Adipocyte (in vitro differentiated cells): Measurements from ENCODE around the gene MAP7.
A peak's percentile ranks its signal among the peaks of the same experiment; 100 is the strongest.

Source experiments
- DNase-seq: peaks from one replicate; pipeline ENCODE4 v3.0.0-alpha.2; 2015; ENCODE audit warnings: low read depth
- H3K27me3 ChIP-seq: replicated peaks from 2 replicates; pipeline ENCODE4 v1.7.0; 2013; ENCODE audit warnings: mild to moderate bottlenecking, low read length, moderate library complexity; ENCODE audit not compliant: control insufficient read depth, insufficient read depth
- H3K36me3 ChIP-seq: 2 replicates; pipeline ENCODE4 v1.7.0; 2013; ENCODE audit warnings: low read length, mild to moderate bottlenecking, moderate library complexity; ENCODE audit not compliant: control insufficient read depth, insufficient read depth, severe bottlenecking
- H3K4me1 ChIP-seq: 2 replicates; pipeline ENCODE4 v1.7.0; 2013; ENCODE audit warnings: mild to moderate bottlenecking, low read length, moderate library complexity; ENCODE audit not compliant: control insufficient read depth, insufficient read depth
- H3K4me3 ChIP-seq: 2 replicates; pipeline ENCODE4 v1.7.0; 2013; ENCODE audit warnings: mild to moderate bottlenecking, low read length, moderate library complexity
- H3K9ac ChIP-seq: 2 replicates; pipeline ENCODE4 v1.7.0; 2013; ENCODE audit warnings: mild to moderate bottlenecking, low read length, moderate library complexity
- H3K9me3 ChIP-seq: 2 replicates; pipeline ENCODE4 v1.7.0; 2013; ENCODE audit warnings: mild to moderate bottlenecking, low read length, moderate library complexity; ENCODE audit not compliant: control insufficient read depth

Gene MAP7

DNA sequence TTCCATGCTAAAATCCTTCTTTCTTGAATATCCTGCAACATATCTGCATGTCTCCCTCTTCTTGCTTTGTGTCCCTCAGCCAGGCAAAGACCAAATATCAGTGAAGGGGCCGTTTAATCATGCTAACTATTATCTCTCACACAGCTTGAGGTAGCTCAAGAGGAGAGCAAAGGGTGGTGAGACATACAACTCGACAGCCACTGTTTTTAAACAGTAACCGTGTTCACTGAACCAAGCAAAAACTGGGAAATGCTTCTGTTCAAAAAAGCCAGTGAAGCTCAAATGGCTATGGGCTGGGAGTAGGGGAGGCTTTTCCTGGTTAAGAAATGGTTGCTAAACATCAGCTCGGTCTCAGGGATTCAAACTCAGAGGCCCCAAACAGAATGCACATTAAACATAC, 83.4 kb downstream of the MAP7 start:
- H3K9ac ChIP-seq = no peak overlapping the region
- DNase-seq = no peak
- H3K4me3 ChIP-seq = no peak overlapping the region
- no peaks in the 10 kb centered on the region for H3K36me3 ChIP-seq
- H3K9me3 ChIP-seq = no peaks in the 10 kb centered on the region
- H3K4me1 ChIP-seq = peaks cover 7% of the 10 kb centered on the region
- H3K27me3 ChIP-seq = no peaks in the 10 kb centered on the region

DNA sequence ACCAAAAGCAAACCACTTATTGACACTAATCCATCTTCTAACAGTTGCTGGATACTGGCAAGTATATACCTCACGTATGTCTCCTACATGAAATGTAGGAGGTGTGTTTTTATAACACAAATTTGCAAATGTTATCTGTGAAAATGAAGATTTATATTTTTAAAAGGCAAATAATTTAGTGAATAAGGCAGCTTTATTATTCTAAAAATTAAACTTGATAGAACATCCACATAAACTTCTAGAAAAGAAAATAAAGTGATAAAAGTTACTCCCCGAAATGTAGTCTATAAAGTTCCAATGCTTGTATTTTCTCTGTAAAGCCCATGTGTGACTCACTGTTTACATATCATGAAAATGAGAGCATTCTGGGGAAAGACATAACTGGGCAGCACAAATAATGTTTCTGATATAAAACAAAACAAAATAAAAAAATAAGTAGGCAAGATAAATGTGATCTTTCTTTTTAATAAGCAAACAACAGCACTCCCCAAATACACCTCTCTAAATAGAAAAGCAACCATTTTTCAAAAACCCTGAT, 84.4 kb downstream of the MAP7 start:
- H3K4me1 ChIP-seq = peaks cover 4% of the 10 kb centered on the region
- no peak overlapping the region for H3K9ac ChIP-seq
- DNase-seq = peak; percentile 40
- H3K9me3 ChIP-seq = no peaks in the 10 kb centered on the region
- H3K27me3 ChIP-seq = no peaks in the 10 kb centered on the region
- no peak overlapping the region for H3K4me3 ChIP-seq
- H3K36me3 ChIP-seq = no peaks in the 10 kb centered on the region

DNA sequence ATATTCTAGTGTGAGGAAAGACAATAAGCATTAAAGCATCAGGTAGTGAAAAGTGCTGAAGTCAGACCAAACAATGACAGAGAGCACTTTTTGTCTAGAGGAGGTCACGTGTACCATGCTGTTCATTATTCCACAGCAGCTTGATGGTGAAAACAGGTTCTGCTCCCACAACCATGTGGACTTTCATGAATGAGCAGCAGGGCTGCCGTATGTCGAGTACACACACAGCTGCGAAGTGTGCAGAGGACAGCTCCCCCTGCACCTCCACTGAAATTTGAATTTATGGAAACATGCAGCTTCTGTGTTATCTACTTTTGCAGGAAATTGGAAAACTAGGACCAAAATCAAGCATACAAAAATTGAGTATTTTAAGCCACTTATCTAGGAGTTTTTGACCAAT, 85.3 kb downstream of the MAP7 start:
- no peak for DNase-seq
- no peaks in the 10 kb centered on the region for H3K27me3 ChIP-seq
- peaks cover 2% of the 10 kb centered on the region for H3K4me1 ChIP-seq
- H3K36me3 ChIP-seq = no peaks in the 10 kb centered on the region
- H3K9ac ChIP-seq = no peak overlapping the region
- no peaks in the 10 kb centered on the region for H3K9me3 ChIP-seq
- H3K4me3 ChIP-seq = no peak overlapping the region

DNA sequence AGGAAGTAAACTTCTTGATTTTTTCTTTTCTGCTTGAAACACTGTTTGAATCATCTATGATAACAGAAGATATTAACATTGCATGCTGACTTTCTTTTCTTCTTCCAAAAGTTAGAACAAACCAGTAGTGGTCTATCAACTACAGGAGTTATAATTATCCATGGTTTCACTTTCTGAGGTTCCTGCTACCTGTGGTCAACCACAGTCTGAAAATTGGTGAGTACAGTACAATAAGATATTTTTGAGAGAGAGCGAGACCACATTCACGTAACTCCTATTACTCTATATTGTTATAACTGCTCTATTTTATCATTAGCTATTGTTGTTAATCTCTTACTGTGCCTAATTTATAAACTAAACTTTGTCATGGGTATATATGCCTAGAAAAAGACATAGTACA, 86.1 kb downstream of the MAP7 start:
- Histone ChIP-seq H3K4me1 (no peaks in the 10 kb centered on the region), H3K27me3 (no peaks in the 10 kb centered on the region), H3K9me3 (no peaks in the 10 kb centered on the region), H3K9ac (no peak overlapping the region), H3K36me3 (no peaks in the 10 kb centered on the region), H3K4me3 (no peak overlapping the region)
- DNase-seq = no peak

DNA sequence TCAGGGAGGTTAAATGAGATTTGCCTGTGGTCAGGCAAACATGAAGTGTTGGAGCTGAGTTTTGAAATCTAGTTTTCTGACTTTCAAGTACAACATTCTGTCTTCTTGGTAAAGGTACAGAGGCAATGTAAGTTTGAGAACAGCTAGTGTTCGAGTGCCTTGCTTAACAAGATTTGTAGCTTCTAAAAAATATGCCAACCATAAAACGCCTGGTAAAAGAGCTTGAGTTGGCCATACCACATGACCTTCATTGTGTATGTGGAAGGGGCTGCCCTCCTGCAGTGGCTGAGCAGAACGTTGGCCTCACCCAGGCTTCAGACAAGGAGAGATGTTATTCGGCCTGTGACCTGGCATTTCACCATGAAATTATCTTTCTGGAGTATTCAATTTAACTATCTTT, 86.5 kb downstream of the MAP7 start:
- no peak overlapping the region for H3K4me3 ChIP-seq
- H3K9ac ChIP-seq = no peak overlapping the region
- H3K4me1 ChIP-seq = no peaks in the 10 kb centered on the region
- DNase-seq = no peak
- no peaks in the 10 kb centered on the region for H3K27me3 ChIP-seq
- H3K9me3 ChIP-seq = no peaks in the 10 kb centered on the region
- no peaks in the 10 kb centered on the region for H3K36me3 ChIP-seq

DNA sequence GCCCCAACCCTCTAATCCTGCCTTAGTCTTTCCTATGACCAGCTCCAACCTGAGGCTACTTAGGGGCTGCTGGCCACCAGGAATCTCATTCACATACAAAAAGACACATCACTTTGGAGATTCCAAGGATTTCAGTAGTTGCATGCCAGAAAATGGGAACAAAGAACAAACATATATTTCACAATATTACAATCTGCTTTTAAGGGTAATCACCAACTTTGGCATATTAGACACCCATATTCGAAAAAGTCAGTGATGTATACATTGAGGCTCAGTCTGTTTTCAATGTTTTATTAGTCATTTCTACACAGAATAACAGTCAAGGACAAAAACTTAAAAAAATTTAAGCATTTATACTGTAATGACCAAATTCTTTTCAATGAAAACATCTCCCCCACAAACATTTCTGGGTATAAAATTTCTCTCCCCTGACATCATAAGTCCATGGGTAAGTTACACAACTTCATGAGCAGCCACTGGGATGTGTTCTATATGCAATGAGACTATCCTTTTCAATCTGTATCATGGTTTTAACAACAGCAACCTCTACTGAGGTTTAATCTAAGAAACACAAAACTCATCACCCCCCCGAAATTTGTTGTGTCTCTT, 103.5 kb downstream of the MAP7 start:
- no peak overlapping the region for H3K9ac ChIP-seq
- DNase-seq = peak; percentile 72
- H3K36me3 ChIP-seq = no peaks in the 10 kb centered on the region
- peaks cover 8% of the 10 kb centered on the region for H3K9me3 ChIP-seq
- H3K4me3 ChIP-seq = no peak overlapping the region
- H3K27me3 ChIP-seq = no peaks in the 10 kb centered on the region
- peaks cover 10% of the 10 kb centered on the region for H3K4me1 ChIP-seq

DNA sequence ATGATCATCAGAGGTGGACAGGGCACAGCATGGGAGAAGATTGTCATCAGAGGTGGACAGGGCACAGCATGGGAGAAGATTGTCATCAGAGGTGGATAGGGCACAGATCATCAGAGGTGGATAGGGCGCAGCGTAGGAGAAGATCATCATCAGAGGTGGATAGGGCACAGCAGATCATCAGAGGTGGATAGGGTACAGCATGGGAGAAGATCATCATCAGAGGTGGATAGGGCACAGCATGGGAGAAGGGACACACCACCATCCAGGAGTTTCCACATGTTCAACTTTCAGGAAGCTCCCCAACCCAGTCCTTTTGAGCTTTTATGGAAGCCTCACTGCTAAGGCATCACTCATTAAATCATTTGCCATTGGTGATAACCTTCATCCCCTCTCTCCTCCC, 104.1 kb downstream of the MAP7 start:
- DNase-seq = no peak
- no peaks in the 10 kb centered on the region for H3K27me3 ChIP-seq
- no peak overlapping the region for H3K9ac ChIP-seq
- peaks cover 3% of the 10 kb centered on the region for H3K9me3 ChIP-seq
- no peak overlapping the region for H3K4me3 ChIP-seq
- peaks cover 10% of the 10 kb centered on the region for H3K4me1 ChIP-seq
- no peaks in the 10 kb centered on the region for H3K36me3 ChIP-seq

DNA sequence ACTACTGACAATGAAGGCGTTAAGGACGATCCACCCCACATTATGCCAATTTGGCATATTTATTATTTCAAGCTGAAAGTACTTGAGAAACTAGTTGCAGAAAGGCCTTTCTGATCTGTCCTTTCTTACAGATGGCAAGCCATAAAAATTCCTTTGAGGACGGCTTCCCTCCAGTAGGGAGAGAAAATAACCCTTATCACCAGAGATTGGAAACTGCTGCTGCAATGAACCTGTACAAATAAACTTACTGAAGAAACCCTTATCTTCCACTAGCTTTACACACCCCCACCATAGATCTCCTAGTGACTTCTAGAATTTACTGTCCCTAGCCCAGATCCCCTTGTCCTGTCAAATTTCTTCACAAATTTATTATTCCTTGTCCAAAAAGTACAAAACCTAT, 105.2 kb downstream of the MAP7 start:
- no peak for DNase-seq
- H3K9ac ChIP-seq = no peak overlapping the region

DNA sequence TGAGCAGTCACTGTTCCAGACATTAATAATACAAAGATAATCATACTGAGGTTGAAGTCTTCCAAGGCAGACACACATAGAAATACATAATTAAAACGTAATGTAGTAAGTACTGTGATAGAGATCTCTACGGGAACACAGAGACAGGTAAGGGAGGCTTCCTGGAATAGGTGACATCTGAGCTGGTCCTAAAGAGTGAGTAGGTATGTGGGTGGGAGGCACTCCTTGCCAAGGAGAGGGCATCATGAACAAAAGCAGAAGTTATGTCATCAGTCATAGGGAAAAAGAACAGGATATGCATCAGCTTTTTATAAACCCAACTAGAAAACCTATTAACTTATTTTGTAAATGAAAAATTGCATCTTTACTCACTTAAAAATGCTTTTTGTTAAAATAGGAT, 110.0 kb downstream of the MAP7 start:
- Histone ChIP-seq H3K9me3 (no peaks in the 10 kb centered on the region), H3K4me3 (no peak overlapping the region), H3K4me1 (no peaks in the 10 kb centered on the region), H3K9ac (no peak overlapping the region), H3K27me3 (no peaks in the 10 kb centered on the region), H3K36me3 (no peaks in the 10 kb centered on the region)
- no peak for DNase-seq

More for the DNA sequence above, 105.2 kb downstream of the MAP7 start:
- Histone ChIP-seq H3K27me3 (no peaks in the 10 kb centered on the region), H3K4me1 (peaks cover 10% of the 10 kb centered on the region), H3K9me3 (no peaks in the 10 kb centered on the region), H3K36me3 (no peaks in the 10 kb centered on the region), H3K4me3 (no peak overlapping the region)

DNA sequence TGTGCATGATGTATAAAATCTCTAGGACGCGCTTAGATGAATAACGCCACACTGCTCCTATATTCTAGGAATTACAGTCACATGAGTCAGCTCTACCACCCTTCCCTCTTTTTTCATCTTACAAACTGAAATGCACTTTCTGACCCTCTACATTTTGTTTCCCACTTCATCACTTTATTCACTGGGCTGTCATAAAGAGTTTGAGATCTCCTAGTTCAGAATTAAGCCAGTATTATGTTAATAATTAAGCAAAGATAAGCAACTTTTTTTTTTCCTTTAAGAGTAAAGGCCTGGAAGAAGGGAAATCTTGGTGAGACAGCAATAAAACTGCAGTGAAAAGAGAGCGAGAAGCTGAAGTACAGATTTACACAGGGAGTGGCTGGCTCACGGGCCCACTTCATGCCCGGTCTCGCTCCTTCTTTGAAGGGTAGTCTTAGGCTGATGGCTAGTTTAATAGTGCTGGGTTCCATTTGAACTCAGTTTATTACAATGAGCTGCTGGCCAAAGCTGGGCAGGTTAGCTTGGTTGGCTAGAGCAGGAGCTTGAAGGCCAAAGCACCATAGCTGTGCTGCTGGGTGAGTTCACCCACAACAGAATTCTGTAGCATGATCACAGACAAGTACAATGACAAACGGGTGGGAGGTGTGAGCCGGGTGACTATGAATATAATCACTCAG, 110.6 kb downstream of the MAP7 start:
- no peak for DNase-seq
- H3K27me3 ChIP-seq = no peaks in the 10 kb centered on the region
- H3K4me3 ChIP-seq = no peak overlapping the region
- no peak overlapping the region for H3K9ac ChIP-seq
- no peaks in the 10 kb centered on the region for H3K36me3 ChIP-seq
- H3K4me1 ChIP-seq = no peaks in the 10 kb centered on the region
- H3K9me3 ChIP-seq = no peaks in the 10 kb centered on the region

DNA sequence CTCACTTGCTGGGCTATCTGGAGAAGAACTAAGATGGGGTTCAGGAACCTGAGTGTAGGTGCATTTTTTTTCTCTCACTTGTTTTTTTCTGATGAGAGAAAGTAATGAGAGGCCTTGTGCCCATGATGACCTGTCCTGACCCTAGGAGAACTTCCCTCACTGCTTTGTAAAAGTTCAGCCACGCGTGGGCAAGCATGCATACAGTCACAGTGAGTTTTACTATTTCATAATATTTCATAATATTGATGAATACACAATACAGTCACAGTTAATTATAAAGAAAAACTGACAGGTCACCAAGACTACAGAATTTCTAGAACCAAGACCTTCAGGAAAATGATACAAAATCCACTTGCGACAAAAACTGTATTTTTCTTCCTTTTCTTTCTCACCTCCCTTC, 111.8 kb downstream of the MAP7 start:
- DNase-seq = no peak
- Histone ChIP-seq H3K9ac (no peak overlapping the region), H3K9me3 (no peaks in the 10 kb centered on the region), H3K36me3 (no peaks in the 10 kb centered on the region), H3K4me3 (no peak overlapping the region), H3K27me3 (no peaks in the 10 kb centered on the region), H3K4me1 (no peaks in the 10 kb centered on the region)
